Mucosa of rectum (tissue), 2 donors: Measurements from ENCODE around the gene COLEC12.

Source experiments
- H3K27ac ChIP-seq, 2 donors: one replicate each; pipeline ENCODE4 v1.7.0; 2013; ENCODE audit warnings: inconsistent platforms in 2 of 2, low read depth in 2 of 2, low read length in 2 of 2
- H3K27me3 ChIP-seq, 2 donors: one replicate each; pipeline ENCODE4 v1.7.0; 2013; ENCODE audit warnings: low read length in 2 of 2; ENCODE audit not compliant: control insufficient read depth in 2 of 2, insufficient read depth in 2 of 2
- H3K36me3 ChIP-seq, 2 donors: one replicate each; pipeline ENCODE4 v1.7.0; 2013; ENCODE audit warnings: low read length in 2 of 2; ENCODE audit not compliant: control insufficient read depth in 2 of 2, insufficient read depth in 2 of 2
- H3K4me1 ChIP-seq, 2 donors: one replicate each; pipeline ENCODE4 v1.7.0; 2013; ENCODE audit warnings: low read length in 2 of 2, mild to moderate bottlenecking in 1 of 2; ENCODE audit not compliant: control insufficient read depth in 2 of 2, insufficient read depth in 2 of 2
- H3K4me3 ChIP-seq, 2 donors: one replicate each; pipeline ENCODE4 v1.7.0; 2013; ENCODE audit warnings: low read length in 2 of 2
- H3K9ac ChIP-seq, 2 donors: one replicate each; pipeline ENCODE4 v1.7.0; 2013; ENCODE audit warnings: low read length in 2 of 2, low read depth in 1 of 2, mild to moderate bottlenecking in 1 of 2
- H3K9me3 ChIP-seq, 2 donors: one replicate each; pipeline ENCODE4 v1.7.0; 2013; ENCODE audit warnings: low read length in 2 of 2; ENCODE audit not compliant: control insufficient read depth in 2 of 2
- donor health status: healthy.
- donor health status: Normal muscosa, but diverticular disease.

COLEC12 gene

DNA sequence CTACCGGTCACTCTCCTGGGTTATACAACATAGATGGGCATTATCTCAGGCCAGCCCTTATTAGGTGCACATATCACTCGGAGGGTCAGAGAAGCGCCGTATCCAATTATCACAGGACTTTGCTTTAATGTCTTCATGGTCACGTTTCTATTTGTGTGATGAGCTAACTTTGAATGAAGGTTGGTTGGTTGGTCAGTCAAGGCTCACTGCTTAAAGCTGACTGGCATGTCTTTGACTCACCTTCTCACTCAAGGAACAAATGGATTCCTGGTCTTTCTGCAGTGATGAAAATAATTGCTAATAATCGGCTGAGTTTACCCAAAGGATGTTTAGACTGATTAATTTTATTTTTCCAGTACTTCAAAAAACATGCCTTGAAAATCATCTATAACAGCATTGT, 39.7 kb downstream of the COLEC12 start:
- H3K9me3 ChIP-seq, result no peaks in the 10 kb centered on the region
- H3K4me1 ChIP-seq, result no peaks in the 10 kb centered on the region
- H3K27ac ChIP-seq, result no peak overlapping the region
- H3K4me3 ChIP-seq, result no peak overlapping the region
- no peaks in the 10 kb centered on the region for H3K36me3 ChIP-seq
- no peak overlapping the region for H3K9ac ChIP-seq
- H3K27me3 ChIP-seq, result no peaks in the 10 kb centered on the region

GRCh38 chr18:459814-460593, 40.5 kb downstream of the COLEC12 start:
- Histone ChIP-seq H3K9ac (no peak overlapping the region), H3K27ac (no peak overlapping the region), H3K36me3 (no peaks in the 10 kb centered on the region), H3K27me3 (no peaks in the 10 kb centered on the region), H3K4me3 (no peak overlapping the region), H3K9me3 (no peaks in the 10 kb centered on the region), H3K4me1 (no peaks in the 10 kb centered on the region)

DNA sequence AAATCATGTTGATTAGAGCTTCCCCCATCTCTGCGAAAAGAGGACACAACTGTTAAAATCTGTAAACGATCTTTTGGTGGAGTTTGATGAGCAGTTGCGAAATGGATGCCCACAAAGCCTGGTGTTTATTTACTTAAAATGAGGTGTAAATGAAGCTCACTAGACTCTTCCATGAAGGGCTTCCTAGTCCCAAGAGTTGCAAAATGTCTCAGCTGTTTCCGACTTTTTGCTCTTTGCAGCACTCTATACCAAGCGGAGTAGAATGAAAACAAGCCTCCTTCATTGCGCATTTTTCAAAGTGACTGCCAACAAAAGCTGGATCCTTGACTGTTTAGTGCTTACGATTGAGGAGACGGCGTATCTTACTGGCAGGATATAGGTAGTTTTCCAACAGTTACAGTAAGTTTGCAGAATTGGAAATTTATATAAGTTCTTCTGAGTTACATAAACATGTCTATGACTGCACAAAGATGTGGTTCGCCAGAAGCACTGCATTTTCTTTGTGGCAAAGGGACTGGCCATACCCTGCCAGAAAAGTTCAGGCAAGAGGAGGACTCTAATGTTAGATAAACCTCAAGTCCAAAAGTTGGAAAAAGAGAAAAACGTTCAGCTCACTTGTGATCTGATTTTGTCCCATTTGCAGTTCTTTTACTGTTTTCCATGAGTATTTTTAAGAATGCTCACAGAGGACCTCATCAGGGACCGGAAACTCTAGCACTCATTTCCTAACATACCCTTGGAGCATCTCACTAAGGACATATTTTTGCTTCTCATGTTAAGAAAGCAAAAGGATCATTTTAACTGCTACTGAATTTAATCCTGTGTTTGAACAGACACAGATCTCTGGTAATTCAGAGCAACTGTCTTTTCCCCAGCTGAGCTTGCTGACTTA, 42.7 kb downstream of the COLEC12 start:
- Histone ChIP-seq H3K36me3 (no peaks in the 10 kb centered on the region), H3K27ac (peak overlapping the region; percentile 17 to 46), H3K9ac (no peak overlapping the region), H3K27me3 (no peaks in the 10 kb centered on the region), H3K4me1 (no peaks in the 10 kb centered on the region), H3K9me3 (no peaks in the 10 kb centered on the region), H3K4me3 (no peak overlapping the region)

GRCh38 chr18:457140-457519, 43.4 kb downstream of the COLEC12 start:
- no peak overlapping the region for H3K4me3 ChIP-seq
- H3K9ac ChIP-seq, result no peak overlapping the region
- no peaks in the 10 kb centered on the region for H3K4me1 ChIP-seq

DNA sequence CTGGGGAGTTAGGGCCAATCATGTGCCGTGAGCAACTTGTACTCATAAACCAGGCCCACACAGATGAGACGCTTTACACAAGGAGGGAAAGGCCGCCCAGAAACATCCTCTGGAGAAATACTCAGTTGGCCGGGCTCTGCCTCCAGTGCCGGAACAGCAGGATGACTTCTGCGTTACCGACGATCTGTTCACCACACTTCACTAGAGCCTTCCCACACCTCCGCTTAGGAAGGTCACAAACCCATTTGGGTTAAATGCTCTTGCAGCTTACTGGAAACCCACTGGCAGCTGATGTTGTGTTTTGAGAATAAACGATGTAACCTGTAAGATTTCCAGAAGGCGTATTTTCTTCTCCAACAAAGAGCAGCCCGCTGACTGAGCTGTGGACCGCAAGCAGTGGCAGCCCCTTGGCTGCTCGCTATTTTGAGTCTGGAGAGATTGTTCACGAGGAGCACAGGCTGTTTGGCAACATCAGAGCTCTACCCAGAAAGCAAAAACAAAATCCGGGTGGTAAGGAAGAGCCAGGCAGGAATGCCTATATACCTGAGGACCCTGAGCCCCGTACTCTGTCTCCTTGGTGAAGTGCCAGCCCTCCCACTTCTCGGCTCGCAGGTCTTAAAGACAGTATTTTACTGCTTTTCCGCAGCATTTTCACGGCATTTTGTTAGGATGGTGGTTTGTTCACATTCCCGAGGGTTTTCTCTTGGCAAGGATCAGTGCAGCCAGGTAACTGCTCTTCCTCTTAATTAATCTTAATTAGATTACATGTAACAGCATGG, 44.0 kb downstream of the COLEC12 start:
- Histone ChIP-seq H3K4me3 (no peak overlapping the region), H3K9ac (no peak overlapping the region), H3K4me1 (no peaks in the 10 kb centered on the region), H3K27me3 (no peaks in the 10 kb centered on the region), H3K9me3 (no peaks in the 10 kb centered on the region), H3K36me3 (no peaks in the 10 kb centered on the region), H3K27ac (peak overlapping the region; percentile 48 to 52)

More at GRCh38 chr18:457140-457519, 43.4 kb downstream of the COLEC12 start:
- Histone ChIP-seq H3K27me3 (no peaks in the 10 kb centered on the region), H3K36me3 (no peaks in the 10 kb centered on the region), H3K27ac (peak overlapping the region; percentile 48 to 52), H3K9me3 (no peaks in the 10 kb centered on the region)

- Histone ChIP-seq H3K9ac (no peak overlapping the region), H3K4me1 (no peaks in the 10 kb centered on the region), H3K36me3 (no peaks in the 10 kb centered on the region), H3K4me3 (no peak overlapping the region), H3K27me3 (no peaks in the 10 kb centered on the region), H3K9me3 (no peaks in the 10 kb centered on the region), H3K27ac (no peak overlapping the region)
These were observed 47.1 kb downstream of the COLEC12 start for GRCh38 chr18:453400-453799.

DNA sequence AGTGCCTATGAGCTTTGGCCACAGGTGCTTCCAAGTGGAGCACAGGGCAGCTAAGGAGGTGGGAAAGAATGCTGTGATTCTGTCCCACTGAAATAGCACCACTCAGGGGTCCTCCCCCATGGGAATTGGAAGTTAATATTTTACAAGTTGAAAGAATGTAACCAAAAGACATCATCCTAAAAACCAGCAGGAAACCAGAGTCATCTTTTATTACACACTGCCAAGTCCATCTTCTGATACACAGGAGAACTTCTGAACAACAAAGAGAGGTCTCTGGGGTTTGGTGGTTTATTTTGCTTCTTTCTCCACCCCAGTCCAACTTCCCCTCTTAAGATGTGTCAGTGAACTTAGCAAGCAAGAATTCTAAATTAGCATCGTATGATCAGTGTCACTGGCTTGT, 47.7 kb downstream of the COLEC12 start:
- Histone ChIP-seq H3K4me3 (no peak overlapping the region), H3K9me3 (no peaks in the 10 kb centered on the region), H3K4me1 (no peaks in the 10 kb centered on the region), H3K27ac (no peak overlapping the region), H3K9ac (no peak overlapping the region), H3K27me3 (no peaks in the 10 kb centered on the region), H3K36me3 (no peaks in the 10 kb centered on the region)

GRCh38 chr18:449374-449773, 51.1 kb downstream of the COLEC12 start:
- no peak overlapping the region for H3K9ac ChIP-seq
- H3K27me3 ChIP-seq, result no peaks in the 10 kb centered on the region
- H3K36me3 ChIP-seq, result no peaks in the 10 kb centered on the region
- no peak overlapping the region for H3K27ac ChIP-seq
- no peaks in the 10 kb centered on the region for H3K9me3 ChIP-seq
- no peak overlapping the region for H3K4me3 ChIP-seq
- no peaks in the 10 kb centered on the region for H3K4me1 ChIP-seq

GRCh38 chr18:448116-448790, 52.2 kb downstream of the COLEC12 start:
- H3K4me1 ChIP-seq, result no peaks in the 10 kb centered on the region
- H3K9ac ChIP-seq, result no peak overlapping the region
- no peak overlapping the region for H3K27ac ChIP-seq
- no peaks in the 10 kb centered on the region for H3K27me3 ChIP-seq
- no peaks in the 10 kb centered on the region for H3K9me3 ChIP-seq
- no peaks in the 10 kb centered on the region for H3K36me3 ChIP-seq
- H3K4me3 ChIP-seq, result no peak overlapping the region
